ENCODE data around the gene ACVR1. TPM values are rescaled to one million over a fixed set of nuclear protein-coding genes. Genes with fewer than 3 reads are reported as not detected.
A peak's percentile ranks its signal among the peaks of the same experiment; 100 is the strongest.

The ACVR1 gene
- total RNA-seq, 2 experiments from 2014 or later = 8.3 to 10.1 TPM

GRCh38 chr2:157792335-157793052 lies 83.6 kb downstream of the ACVR1 start:
- ATAC-seq = no peak
- CTCF ChIA-PET = interaction anchor here (0.6 to 2.7 kb wide), 3 partner anchors 14 to 54 kb away, joined by 3 to 7 read pairs (median 4); no protein-coding TSS in a partner anchor
- H3K4me3 Mint-ChIP-seq = no peak overlapping the region
- intact Hi-C loops (cut with micrococcal nuclease) = no loop called here
- H3K36me3 Mint-ChIP-seq (ENCODE audit: low read depth) = peaks cover under 1% of the 10 kb centered on the region
- peaks cover 24% of the 10 kb centered on the region for H3K4me1 Mint-ChIP-seq (ENCODE audit: low read depth)
- no peaks in the 10 kb centered on the region for H3K9me3 Mint-ChIP-seq
- H3K27me3 Mint-ChIP-seq = no peaks in the 10 kb centered on the region
- no peak for TF ChIP-seq CTCF (IDR thresholded peaks at IDR 0.05)
- POLR2A ChIA-PET = no interaction called here
- H3K27ac Mint-ChIP-seq = no peak overlapping the region
- no peak for DNase-seq

DNA sequence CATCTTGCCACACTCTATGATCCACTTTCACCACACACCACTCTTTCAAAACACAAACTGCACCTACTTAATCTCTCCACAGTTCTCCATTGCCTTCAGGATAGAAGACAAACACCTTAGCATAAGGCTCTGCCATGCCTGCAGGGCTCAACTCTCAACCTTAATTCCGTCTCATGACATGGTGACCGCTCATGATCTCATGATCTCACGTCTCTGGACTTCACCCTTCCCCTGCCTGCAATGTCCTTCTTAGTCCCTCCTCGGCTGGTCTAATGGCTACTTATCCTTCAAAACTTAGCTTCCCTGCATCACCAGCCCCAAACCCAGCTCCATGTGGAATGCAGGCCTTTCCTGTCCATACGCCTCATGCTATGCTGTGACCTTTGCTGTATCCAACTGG lies 85.3 kb downstream of the ACVR1 start:
- H3K36me3 Mint-ChIP-seq (ENCODE audit: low read depth) = no peaks in the 10 kb centered on the region
- intact Hi-C loops (cut with micrococcal nuclease) = no loop called here
- ATAC-seq (no peak), DNase-seq (no peak)
- CTCF ChIA-PET = interaction anchor here (1.4 kb wide), 1 partner anchor 218 kb away, joined by 3 read pairs; no protein-coding TSS in a partner anchor
- no peak overlapping the region for H3K27ac Mint-ChIP-seq
- no peaks in the 10 kb centered on the region for H3K27me3 Mint-ChIP-seq
- TF ChIP-seq CTCF (IDR thresholded peaks at IDR 0.05) = no peak
- peaks cover 24% of the 10 kb centered on the region for H3K4me1 Mint-ChIP-seq (ENCODE audit: low read depth)
- H3K4me3 Mint-ChIP-seq = no peak overlapping the region
- POLR2A ChIA-PET = no interaction called here
- no peaks in the 10 kb centered on the region for H3K9me3 Mint-ChIP-seq

GRCh38 chr2:157789933-157790511 lies 86.1 kb downstream of the ACVR1 start:
- H3K9me3 Mint-ChIP-seq = no peaks in the 10 kb centered on the region
- no peaks in the 10 kb centered on the region for H3K27me3 Mint-ChIP-seq
- POLR2A ChIA-PET = interaction anchor here (0.9 kb wide), 1 partner anchor 213 kb away, joined by 5 read pairs; no protein-coding TSS in a partner anchor
- no peak overlapping the region for H3K4me3 Mint-ChIP-seq
- ATAC-seq (no peak), DNase-seq (peak; percentile 37)
- no peaks in the 10 kb centered on the region for H3K36me3 Mint-ChIP-seq (ENCODE audit: low read depth)
- intact Hi-C loops (cut with micrococcal nuclease) = no loop called here
- no peak overlapping the region for H3K27ac Mint-ChIP-seq
- CTCF ChIA-PET = interaction anchor here (1.1 to 1.4 kb wide), 2 partner anchors 217 to 234 kb away, joined by 3 to 5 read pairs; no protein-coding TSS in a partner anchor
- H3K4me1 Mint-ChIP-seq (ENCODE audit: low read depth) = peaks cover 24% of the 10 kb centered on the region
- TF ChIP-seq CTCF (IDR thresholded peaks at IDR 0.05) = no peak

DNA sequence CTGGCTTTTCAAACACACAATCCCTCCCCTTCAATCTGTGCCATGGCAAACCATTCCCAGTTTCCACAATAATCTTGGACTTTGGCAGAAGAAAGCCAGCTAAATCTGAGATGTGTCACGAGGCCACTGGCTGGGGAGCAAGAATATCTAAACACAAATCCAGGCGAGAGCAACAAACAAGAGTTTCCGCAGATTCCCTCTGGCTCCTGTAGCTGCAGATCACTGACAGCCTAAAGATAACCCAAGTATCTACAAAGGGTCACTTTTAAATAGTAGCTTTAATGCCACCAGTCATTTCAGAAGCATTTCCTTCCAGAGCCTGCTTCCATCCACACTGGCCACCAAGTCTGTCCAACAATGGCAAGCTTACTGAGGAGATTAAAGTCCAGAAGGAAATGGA lies 86.9 kb downstream of the ACVR1 start:
- DNase-seq (no peak), ATAC-seq (no peak)
- Mint-ChIP-seq H3K4me1 (ENCODE audit: low read depth) (peaks cover 31% of the 10 kb centered on the region), H3K9me3 (no peaks in the 10 kb centered on the region), H3K27ac (no peak overlapping the region), H3K4me3 (no peak overlapping the region), H3K36me3 (ENCODE audit: low read depth) (no peaks in the 10 kb centered on the region), H3K27me3 (no peaks in the 10 kb centered on the region)
- intact Hi-C loops (cut with micrococcal nuclease) = no loop called here
- TF ChIP-seq CTCF (IDR thresholded peaks at IDR 0.05) = no peak
- ChIA-PET POLR2A (interaction anchor here (0.9 to 1.0 kb wide), 2 partner anchors 87 to 213 kb away, joined by 5 read pairs; partner anchors contain the start of gene ACVR1), CTCF (interaction anchor here (1.1 to 1.4 kb wide), 2 partner anchors 217 to 235 kb away, joined by 3 to 5 read pairs; no protein-coding TSS in a partner anchor)

GRCh38 chr2:157788201-157788600 lies 87.9 kb downstream of the ACVR1 start:
- no peak overlapping the region for H3K27ac Mint-ChIP-seq
- no peaks in the 10 kb centered on the region for H3K27me3 Mint-ChIP-seq
- TF ChIP-seq CTCF (IDR thresholded peaks at IDR 0.05) = no peak
- no peak for ATAC-seq
- POLR2A ChIA-PET = no interaction called here
- H3K36me3 Mint-ChIP-seq (ENCODE audit: low read depth) = no peaks in the 10 kb centered on the region
- no peak overlapping the region for H3K4me3 Mint-ChIP-seq
- H3K4me1 Mint-ChIP-seq (ENCODE audit: low read depth) = peaks cover 34% of the 10 kb centered on the region
- no peak for DNase-seq
- CTCF ChIA-PET = no interaction called here
- intact Hi-C loops (cut with micrococcal nuclease) = no loop called here
- no peaks in the 10 kb centered on the region for H3K9me3 Mint-ChIP-seq
